Stimulated activated CD4-positive, alpha-beta T cell treated with anti-CD3 and anti-CD28 coated beads, Interleukin-12 subunit alpha, Interleukin-12 subunit beta, amount 100 ng/mL, for 24 hours (primary cell): ENCODE measurements around the gene SPACA7.

Source experiments
- DNase-seq, 2 experiments: peaks; one replicate each; pipeline ENCODE4 v3.0.0-alpha.2; 2020; ENCODE audit warnings: low read depth in 2 of 2

SPACA7 gene

GRCh38 chr13:112465251-112466131 lies 89.3 kb downstream of the SPACA7 start:
- no peak for DNase-seq

DNA sequence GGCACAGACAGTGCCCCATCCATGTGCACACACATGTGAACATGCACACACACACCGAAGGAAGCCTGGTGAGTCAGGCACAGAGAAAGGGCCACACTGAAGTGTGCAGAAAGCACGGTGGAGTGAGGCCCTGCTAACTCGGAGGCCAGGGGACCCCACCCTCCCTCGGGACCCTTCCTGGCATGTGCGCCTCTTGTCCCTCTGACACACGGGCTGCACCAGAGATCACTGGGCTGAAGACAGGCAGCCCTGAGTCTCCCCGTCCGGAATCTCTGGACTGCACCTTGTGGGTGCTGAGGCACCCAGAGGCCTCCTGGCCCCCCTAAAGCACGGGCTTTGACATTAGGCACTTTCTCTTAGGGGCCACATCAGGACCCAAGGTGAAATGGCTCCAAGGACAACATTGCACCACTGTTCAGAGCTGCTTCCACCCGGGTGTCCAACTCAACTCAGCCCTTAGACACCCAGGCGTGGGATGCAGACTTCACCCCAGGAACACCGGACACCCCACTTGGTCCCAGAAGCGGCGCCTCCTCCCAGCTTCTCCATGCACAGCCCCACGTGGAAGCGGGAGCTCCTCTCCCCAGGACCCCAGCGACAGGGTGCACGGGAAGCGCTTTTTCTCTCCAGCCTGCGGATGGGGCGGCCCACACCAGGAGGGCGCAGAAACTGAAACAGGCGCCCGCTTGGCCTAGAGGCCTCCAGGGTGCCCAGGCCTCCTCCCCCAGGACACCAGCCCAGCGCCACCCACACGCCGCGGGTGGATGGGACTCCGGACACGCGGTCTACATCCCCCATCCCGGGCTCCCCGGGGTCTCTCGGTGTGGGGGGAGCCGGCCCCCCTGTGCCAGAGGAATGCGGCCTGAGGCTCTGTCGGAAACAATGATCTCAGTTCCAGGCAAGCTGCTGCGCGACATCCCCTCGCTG lies 90.2 kb downstream of the SPACA7 start:
- no peak for DNase-seq

DNA sequence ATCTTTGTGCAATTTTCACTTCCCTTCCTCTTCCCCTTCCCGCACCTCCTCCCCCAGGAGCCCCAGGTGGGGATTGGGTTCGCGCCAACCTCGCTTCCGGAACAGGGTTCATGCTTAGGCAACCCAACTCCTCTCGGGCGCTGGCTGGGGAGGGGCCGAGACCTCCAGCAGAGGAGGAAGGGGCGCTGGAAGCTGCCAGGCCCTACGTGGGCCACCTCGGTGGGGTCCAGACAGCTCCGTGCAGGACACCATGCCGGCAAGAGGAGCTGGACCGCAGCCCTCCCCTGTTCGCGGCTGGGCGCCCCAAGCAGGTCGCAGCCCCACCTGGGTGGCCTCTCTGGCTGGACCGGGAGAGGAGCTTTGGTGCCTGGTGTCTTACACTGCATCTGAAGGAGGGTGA lies 91.1 kb downstream of the SPACA7 start:
- no peak for DNase-seq

DNA sequence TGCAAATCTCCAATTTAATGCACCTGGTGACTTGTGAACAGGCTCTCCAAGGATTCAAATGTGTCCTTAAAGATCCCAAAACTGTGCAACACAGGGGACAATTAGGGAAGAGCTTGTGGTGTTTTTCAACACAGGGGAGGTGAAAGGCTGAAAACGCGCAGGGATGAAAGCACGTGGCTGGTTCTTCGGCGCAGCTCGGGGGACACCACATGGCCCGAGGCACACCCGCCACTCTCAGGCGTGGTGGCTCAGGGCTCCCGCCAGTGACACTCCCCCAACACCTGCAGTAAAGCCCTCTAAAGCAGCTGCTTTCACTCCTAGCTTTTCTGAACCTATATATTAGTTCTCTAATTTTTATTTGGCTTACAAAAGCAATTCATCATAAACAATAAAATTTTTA lies 91.9 kb downstream of the SPACA7 start:
- DNase-seq, result no peak

- DNase-seq, result no peak
Measured at GRCh38 chr13:112469071-112469745, 93.1 kb downstream of the SPACA7 start.

GRCh38 chr13:112473818-112474217 lies 97.7 kb downstream of the SPACA7 start:
- no peak for DNase-seq

- no peak for DNase-seq
Measured at GRCh38 chr13:112474869-112475268, 98.7 kb downstream of the SPACA7 start.

GRCh38 chr13:112475889-112476288 lies 99.7 kb downstream of the SPACA7 start:
- no peak for DNase-seq

DNA sequence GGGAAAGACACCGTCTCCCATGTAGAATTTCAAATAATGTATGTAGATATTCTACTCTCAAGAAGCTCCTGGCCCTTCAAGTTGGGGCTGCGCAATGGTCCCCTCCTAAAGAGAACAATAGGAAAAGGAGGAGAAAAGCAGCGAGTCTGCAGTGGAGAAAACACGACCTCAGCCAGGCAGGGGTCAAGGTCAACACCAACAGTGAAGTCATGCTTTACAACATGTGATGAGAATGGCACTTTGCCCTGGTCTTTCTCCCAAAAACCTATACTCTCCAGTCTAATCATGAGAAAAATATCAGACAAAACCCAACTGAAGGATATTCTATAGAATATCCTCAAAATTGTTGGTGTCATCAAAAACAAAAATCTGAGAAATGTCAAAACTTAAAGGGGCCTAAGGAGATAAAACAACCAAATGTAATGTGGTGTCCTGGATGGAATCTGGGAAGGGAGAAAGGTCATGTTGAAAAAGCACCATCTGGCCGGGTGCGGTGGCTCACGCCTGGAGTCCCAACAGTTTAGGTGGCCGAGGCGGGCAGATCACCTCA lies 101.0 kb downstream of the SPACA7 start:
- no peak for DNase-seq

- no peak for DNase-seq
Measured at GRCh38 chr13:112479389-112479788, 103.2 kb downstream of the SPACA7 start.

DNA sequence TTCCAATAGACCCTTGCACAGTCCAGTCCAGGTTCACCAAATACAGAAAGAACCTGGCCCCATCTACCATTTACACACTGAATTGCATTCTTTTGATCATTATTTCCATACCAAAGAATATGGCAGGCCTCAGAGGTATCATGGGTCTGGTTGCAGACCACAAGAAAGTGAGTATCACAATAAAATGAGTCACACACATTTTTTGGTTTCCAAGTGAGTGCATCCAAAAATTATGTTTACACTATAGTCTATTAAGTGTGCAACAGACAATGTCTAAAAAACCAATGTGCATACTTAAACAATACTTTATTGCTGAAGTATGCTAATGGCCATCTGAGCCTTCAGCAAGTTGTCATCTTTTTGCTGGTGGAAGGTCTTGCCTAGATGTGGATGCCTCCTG lies 105.3 kb downstream of the SPACA7 start:
- no peak for DNase-seq

GRCh38 chr13:112483299-112483698 lies 107.1 kb downstream of the SPACA7 start:
- no peak for DNase-seq
